ENCODE data around the gene CDK1.
"Not testable (repeated sequence)": the region's sequence is repeated elsewhere in the genome, so short reads cannot be mapped to it uniquely, and the experiment has no call there.

The CDK1 gene

GRCh38 chr10:60816628-60817397, 38.5 kb downstream of the CDK1 start:
- no peak for TF ChIP-seq POLR2A (IDR thresholded peaks at IDR 0.05; ENCODE audit: low read depth, low read length)
- DNase-seq (ENCODE audit: insufficient read length, low spot score): peak; percentile 35
- FAIRE-seq: peak; percentile 83

DNA sequence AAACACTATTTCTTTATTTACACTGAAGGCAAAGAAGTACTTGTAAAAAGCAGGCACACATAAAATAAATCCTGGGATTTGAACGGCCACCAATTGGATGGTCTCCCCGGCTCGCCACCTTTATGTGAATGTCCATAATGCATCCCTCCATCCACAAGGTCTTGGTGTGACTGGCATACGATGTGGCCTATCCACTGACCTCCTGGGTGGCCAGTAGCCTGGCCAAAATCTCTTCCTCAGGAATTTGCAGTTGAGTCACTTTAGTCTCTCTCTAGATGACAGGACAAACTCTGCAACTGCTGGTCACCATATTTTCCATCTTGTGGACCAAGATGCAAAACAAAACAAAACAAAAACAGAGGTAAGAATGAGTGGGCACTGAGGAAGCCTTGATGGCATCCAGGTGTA, 39.1 kb downstream of the CDK1 start:
- DNase-seq (ENCODE audit: insufficient read length, low spot score) (no peak), FAIRE-seq (peak; percentile 15)
- no peak for TF ChIP-seq POLR2A (IDR thresholded peaks at IDR 0.05; ENCODE audit: low read depth, low read length)

DNA sequence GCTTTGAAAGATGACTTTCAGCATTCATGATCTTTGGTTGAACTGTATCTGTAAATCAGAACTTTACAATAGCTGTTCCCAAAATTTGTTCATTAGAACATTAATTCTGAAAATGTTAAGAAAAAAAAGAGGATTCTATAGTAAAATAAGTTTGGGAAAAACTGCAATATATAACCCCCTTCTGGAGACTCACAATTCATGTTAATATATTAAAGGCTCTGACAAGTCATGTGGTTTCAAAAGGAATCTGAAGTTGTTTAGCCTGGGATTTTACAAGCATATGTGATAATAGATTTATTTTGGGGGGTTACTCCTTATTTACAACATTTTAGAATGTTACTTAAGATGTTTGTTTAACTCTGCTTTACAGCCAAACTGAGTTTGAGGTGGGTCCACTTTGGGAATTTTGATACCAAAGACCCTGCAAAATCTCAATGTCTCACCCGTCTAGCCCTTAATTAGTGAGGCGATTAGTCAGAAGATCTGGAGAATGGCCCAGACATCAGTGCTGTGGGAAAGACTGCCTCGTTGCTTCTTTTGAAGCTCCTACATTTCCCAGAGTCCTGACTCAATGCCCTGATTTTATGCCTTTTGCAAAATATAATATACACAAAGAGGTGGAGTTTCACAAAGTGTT, 40.0 kb downstream of the CDK1 start:
- no peak for DNase-seq (ENCODE audit: insufficient read length, low spot score)
- FAIRE-seq: no peak
- TF ChIP-seq POLR2A (IDR thresholded peaks at IDR 0.05; ENCODE audit: low read depth, low read length): no peak

DNA sequence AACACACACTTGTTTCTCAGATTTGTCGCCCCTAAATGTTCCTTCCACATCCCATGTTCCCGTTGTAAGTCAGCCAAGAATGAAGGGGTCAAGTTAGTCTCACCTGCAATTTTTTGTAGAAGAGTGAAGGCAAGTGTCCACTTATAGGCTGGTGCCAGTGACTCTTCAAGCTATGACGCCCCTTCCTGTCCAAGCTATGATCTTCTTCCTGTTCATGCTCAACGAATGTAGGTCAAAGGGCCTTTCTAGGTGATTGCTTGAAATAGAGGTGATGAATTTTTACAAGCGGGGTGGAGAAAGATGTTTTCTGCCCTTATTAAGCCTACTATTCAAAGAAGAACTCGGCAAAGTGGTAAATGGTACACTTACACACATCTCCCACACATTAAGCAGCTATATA, 41.0 kb downstream of the CDK1 start:
- TF ChIP-seq POLR2A (IDR thresholded peaks at IDR 0.05; ENCODE audit: low read depth, low read length): no peak
- FAIRE-seq (no peak), DNase-seq (ENCODE audit: insufficient read length, low spot score) (no peak)

- FAIRE-seq: peak; percentile 15
- DNase-seq (ENCODE audit: insufficient read length, low spot score): no peak
- TF ChIP-seq POLR2A (IDR thresholded peaks at IDR 0.05; ENCODE audit: low read depth, low read length): no peak
Observed at GRCh38 chr10:60820093-60820754, 41.9 kb downstream of the CDK1 start.

DNA sequence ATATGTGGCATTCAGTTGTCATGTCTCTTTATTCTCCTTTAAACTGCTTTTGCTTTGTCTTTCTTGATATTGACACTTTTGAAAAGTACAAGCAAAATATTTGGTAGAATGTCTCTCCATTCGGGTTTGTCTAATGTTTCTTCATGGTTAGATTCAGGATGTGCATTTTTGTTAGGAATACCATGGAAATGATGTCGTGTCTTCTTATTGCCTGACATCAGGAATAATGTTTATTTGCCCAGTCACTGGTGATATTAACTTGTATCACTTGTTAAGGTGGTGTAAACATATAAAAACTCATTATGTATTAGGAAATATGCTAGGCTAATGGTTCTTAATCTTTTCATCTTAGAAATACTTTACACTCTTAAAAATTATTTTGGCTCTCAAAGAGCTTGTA, 43.4 kb downstream of the CDK1 start:
- FAIRE-seq (no peak), DNase-seq (ENCODE audit: insufficient read length, low spot score) (no peak)
- TF ChIP-seq POLR2A (IDR thresholded peaks at IDR 0.05; ENCODE audit: low read depth, low read length): no peak

GRCh38 chr10:60822809-60823208, 44.5 kb downstream of the CDK1 start:
- no peak for DNase-seq (ENCODE audit: insufficient read length, low spot score)
- FAIRE-seq: no peak
- no peak for TF ChIP-seq POLR2A (IDR thresholded peaks at IDR 0.05; ENCODE audit: low read depth, low read length)

GRCh38 chr10:60823324-60823723, 45.0 kb downstream of the CDK1 start:
- FAIRE-seq (no peak), DNase-seq (ENCODE audit: insufficient read length, low spot score) (no peak)
- TF ChIP-seq POLR2A (IDR thresholded peaks at IDR 0.05; ENCODE audit: low read depth, low read length): no peak

DNA sequence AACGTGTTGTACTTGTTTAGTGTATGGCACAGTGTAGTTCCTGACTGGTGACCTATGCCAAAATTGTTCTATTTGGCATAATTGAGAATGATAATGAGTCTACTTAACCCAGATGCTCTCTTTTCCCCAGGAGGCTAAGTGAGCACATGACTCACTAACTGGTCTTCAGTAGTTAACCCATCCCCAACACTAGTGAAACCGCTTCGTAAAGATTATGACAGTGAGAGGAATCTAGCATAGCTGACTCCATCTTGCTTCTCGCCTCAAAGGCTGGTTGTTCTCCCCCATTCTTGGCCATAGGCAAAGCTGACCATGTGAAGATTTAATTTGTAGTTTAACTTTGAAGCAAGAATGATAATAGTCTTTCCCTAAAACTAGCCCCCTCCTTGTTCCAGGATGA, 47.2 kb downstream of the CDK1 start:
- DNase-seq (ENCODE audit: insufficient read length, low spot score) (no peak), FAIRE-seq (no peak)
- TF ChIP-seq POLR2A (IDR thresholded peaks at IDR 0.05; ENCODE audit: low read depth, low read length): no peak

- peak; percentile 36 for DNase-seq (ENCODE audit: insufficient read length, low spot score)
- no peak for TF ChIP-seq POLR2A (IDR thresholded peaks at IDR 0.05; ENCODE audit: low read depth, low read length)
- peak; percentile 78 for FAIRE-seq
Observed at GRCh38 chr10:60827791-60828488, 49.7 kb downstream of the CDK1 start.

- TF ChIP-seq POLR2A (IDR thresholded peaks at IDR 0.05; ENCODE audit: low read depth, low read length): no peak
- DNase-seq (ENCODE audit: insufficient read length, low spot score) (no peak), FAIRE-seq (no peak)
Observed at GRCh38 chr10:60828489-60828852, 50.2 kb downstream of the CDK1 start.

DNA sequence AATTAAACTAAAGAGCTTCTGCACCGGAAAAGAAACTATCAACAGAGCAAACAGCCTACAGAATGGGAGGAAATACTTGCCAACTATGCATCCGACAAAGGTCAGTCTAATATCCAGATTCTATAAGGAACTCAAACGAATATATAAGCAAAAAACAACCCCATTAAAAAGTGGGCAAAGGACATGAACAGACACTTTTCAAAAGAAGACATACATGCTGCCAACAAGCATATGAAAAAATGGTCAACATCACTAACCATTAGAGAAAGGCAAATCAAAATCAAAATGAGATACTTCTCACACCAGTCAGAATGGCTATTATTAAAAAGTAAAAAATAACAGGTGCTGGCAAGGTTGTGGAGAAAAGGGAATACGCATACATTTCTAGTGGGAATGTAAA, 53.9 kb downstream of the CDK1 start:
- FAIRE-seq; DNase-seq (ENCODE audit: insufficient read length, low spot score): not testable (repeated sequence)

- no peak for TF ChIP-seq POLR2A (IDR thresholded peaks at IDR 0.05; ENCODE audit: low read depth, low read length)
- FAIRE-seq (no peak), DNase-seq (ENCODE audit: insufficient read length, low spot score) (no peak)
Observed at GRCh38 chr10:60834401-60834800, 56.1 kb downstream of the CDK1 start.

DNA sequence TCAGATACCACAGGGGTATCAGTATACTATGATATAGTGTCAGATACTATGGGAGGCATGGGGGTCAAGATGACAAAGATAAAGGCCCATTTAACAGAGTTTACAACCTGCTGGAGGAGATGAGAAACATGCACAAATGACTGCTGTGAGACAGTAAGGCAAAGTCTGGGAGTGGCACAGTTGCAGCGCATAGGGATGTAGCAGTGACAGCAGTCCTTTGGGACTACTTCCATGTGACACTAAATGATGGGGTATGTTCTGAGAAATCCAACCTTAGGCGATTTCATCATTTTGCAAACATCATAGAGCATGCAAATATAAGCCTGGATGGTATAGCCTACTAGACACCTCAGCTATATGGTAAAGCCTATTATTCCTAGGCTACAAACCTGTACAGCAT, 56.8 kb downstream of the CDK1 start:
- DNase-seq (ENCODE audit: insufficient read length, low spot score) (no peak), FAIRE-seq (peak; percentile 43)
- TF ChIP-seq POLR2A (IDR thresholded peaks at IDR 0.05; ENCODE audit: low read depth, low read length): no peak

- FAIRE-seq; DNase-seq (ENCODE audit: insufficient read length, low spot score): not testable (repeated sequence)
Observed at GRCh38 chr10:60841227-60841626, 62.9 kb downstream of the CDK1 start.

Measured in H54 (cell line).